Activated T-cell treated with anti-CD3 and anti-CD28 coated beads, Interleukin-2, amount 50 U/mL, for 1 hour (primary cell): Measurements from ENCODE around the gene SLFNL1.

Experiments
- DNase-seq: peaks from one replicate; pipeline ENCODE4 v3.0.0-alpha.2; 2020

SLFNL1 gene

DNA sequence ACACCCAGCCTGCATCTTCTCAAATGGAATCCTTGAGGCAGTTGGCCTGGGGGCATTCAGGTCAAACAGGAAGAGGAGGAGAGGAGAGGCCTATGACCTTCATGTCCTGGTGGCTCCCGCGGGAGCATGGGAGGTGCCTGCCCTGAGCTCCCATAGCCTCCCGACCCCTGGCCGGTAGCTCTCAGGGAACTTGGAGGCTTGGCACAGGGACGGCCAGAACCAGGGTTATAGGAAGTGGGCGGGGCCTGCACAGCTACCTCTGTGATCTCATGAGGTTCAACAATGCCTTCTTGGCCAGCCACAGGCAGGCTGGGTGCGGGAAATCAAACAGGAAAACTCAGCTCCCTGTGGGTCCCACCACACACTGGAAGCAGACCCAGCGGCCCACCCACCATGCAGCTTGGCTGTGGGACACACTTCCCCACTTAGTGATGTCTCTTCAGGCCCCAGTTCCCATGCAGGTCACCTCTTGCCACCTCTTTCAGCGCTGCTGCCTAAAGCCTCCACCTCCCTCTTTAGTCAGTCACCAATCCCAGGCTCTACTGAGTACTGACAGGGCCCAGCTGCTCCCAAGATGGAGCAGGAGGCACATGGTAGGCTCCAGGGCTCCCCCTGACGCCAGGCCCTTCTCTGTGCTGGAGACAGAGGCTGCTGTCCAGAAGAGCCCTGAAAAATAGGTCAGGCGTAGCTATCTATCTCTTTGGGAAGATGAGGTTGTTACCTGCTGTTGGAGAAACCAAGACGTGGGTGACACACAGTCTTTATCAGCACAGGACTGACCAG lies at the start of gene SLFNL1:
Gene SLFNL1 (minus strand): TSS at position 200 of the 783 bp plus-strand sequence. CDS start 1,065 bp downstream, outside the sequence.
- no peak for DNase-seq

DNA sequence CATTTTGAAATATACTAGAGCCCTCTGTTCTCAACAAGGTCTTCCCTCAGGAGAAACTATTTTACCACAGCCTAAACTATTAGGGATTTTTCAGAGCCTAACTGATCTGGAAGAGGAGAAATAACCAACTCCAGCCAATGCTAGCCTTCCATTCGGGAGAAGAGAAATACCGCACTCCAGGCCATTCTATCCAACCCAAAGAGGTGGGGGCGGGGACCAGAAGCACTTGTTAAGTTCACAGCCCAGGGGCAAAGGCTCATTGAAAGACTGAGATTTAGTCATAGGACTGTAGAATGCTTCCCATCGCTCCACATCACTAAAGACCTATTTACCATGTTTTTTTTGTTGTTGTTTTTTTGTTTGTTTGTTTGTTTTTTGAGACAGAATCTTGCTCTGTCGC lies 35.4 kb upstream of the SLFNL1 start:
- DNase-seq = no peak

DNA sequence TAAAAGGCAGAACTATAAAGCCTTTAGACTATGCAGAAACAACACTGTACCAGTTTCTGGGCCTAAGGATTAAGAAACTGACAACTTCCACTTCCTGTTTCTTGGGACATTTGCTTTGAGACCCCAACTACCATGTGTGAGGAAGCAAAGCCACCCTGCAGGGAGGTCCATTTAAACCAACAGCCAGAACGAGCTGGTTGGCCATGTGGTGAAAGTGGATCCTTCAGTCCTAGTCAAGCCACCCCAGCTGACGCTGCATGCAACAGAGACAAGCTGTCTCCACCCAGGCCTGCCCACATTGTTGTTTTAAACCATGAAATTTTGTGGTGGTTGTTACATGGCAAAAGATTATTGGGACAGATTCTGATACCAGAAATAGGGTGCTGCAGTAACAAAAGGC lies 31.8 kb upstream of the SLFNL1 start:
- DNase-seq = no peak

DNA sequence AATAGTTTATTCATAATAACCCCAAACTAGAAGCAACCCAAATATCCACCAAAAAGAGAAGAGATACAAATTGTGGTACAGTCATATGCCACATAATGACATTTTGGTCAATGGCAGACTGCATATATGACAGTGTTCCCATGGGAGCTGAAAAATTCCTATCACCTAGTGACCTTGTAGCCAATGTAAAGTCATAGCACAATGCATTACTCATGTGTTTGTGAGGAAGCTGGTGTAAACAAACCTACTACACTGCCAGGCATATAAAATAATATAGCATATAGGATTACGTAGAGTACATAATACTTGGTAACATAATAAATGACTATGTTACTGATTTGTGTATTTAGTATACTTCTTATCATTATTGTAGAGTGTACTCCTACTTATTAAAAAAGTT lies 29.5 kb upstream of the SLFNL1 start:
- no peak for DNase-seq

DNA sequence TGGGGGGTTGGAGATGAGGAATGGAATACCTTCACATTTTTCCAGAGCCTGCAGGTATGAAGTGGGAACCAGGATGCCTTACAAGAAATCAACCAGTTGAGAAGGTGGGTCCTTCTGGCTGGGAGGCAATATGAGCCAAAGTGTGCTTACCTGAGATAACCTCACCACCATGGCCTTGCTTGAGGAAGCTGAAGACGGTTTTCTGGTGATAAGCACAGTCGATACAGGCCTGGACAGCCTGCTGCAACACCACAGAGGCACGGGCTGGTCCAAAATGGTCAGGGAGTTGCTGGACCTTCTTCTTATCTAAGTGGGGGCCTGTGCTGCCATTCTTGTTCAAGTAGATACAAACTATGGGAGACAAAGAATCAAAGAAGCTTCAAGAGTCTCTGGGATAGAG lies 27.0 kb upstream of the SLFNL1 start:
- no peak for DNase-seq

DNA sequence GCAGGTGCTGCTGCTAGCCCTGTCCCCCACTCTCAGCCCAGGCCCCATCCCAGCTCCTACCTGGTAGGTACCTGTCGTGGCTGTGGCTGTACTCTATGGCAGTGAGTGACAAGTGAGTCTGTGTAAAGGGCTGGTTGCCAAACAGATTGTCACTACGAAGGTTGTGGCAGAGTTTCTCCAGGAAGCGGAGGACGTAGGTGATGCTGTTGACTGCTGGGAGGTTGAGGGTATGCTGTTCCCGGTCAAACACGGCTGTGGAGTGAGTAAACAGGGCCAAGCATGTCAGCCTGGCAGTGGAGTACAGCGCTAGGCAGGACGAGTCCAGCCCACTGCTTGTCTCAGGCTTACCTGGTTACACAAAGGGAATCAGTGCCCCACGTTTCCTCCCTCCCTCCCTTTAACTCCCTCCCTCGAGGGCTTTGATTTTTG lies 24.8 kb upstream of the SLFNL1 start:
- DNase-seq = no peak

DNA sequence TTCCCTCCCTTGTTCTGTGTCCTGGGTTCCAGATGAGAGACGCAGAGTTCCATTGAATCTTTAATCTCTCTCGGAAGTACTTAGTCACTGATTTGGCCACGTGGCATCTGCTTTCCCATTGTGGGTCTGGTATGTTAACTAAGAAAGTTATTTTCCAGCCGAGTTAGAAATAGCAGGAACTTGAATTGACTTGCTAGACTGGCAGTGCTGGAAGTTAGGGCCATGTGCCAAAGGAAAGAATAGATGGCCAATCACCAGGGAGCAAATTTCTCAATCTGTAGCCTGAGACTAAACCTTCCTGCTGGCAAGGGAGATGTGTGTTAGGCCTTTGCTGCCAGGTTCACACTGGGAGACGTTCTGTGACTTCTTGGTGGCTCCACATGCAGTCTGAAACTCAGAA lies 24.2 kb upstream of the SLFNL1 start:
- DNase-seq = no peak

DNA sequence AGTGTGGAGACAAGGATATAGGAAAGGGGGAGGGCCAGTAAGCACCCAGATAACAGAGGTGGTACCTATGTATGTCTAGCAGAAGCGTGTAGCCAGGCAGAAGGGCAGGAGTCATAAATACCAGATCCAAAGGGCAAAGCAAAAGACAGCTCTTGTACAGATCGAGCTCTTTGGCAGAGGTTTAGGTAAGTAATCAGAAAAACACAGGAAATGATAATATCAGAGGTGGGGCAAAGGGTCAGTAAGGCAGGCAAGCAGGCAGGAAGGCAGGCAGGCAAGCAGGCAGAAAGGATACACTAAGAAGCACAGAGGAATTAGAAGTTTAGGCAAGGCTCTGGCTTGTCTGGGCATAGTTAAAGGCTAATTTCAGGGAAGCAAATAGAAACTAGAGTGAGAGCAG lies 22.7 kb upstream of the SLFNL1 start:
- DNase-seq = no peak

DNA sequence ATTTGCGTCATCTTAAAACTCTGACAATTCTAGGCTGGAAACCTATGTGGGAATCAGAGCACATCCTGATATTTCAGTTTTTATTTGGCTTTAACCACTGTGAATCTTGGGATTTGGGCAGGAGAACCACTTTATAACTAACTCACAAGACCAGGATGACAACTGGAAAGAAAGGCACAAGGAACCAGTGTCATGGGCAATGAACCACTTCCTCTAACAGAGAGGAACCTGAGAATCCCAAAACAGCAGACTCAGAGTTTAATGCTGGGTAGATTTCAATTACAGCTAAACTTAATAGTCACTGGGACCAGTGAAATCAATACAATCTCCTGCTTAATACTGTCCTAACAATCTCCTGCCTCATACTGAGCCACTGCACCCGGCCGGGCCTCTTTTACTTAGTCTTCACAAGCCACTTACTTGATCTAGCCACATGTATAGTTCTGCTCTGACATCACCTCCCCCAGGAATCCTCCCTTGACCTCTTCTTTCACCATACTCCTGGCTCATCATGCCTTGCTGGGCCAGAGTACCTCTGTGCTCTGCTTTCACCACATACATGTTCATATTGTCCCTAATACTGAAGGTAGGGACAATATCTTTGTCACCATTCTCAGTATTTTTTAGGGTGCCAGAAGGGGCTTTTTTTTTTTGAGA lies 20.2 kb upstream of the SLFNL1 start:
- DNase-seq = no peak

DNA sequence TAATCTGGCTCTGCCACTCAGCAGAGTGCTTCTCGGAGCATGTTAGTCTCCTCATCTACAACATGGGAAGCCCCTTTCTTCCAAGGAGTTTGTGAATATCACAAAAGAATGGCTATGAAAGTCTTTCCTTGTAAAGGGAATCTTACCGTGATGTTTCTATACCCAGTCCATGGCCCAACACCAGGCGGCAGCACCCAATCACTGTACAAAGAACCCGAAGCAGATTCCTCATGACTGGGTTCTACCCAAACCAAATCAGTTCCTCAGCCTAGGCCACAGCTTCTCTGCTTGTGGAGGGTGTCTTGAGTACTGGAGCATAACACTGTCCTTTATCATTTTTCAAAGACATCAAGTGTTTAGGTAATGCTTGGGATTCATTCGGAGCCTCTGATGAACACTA lies 16.6 kb upstream of the SLFNL1 start:
- no peak for DNase-seq

DNA sequence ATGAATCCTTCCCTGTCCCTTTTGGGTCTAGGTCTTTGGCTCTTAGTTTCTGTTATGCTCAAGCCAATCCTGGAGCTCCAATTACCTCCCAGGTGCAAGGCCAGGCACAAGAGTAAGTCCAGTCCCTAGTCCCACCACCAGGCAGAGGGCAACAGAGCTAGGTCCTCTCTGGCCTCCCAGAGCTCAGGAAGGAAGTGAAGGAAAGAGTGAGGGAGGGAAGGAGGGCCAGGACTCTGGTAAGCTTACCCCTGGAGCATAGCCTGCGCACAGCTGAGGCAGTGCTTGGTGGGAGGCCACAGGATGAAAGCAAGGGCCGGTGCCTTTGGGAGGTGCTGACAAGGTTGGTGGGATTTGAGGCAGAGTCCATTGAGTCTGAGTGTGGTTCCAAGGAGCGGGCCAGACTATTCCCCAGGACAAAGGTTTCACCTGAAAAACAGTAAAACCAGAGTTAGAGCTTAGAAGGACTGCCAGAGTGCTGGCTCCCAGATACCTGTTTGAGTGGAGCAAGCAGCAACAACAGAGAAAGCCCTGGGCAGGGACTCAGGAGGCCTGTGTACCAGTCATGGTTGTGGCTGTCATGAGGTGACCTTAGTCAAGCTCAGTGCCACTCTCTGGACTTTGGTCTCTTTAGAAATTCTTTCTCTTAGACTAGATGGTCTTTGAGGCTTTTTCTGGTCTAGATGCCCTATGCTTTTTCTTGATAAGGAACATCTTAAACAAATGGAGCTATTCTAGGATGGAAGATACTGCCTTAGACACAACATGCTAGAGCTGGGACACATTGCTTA lies 15.8 kb upstream of the SLFNL1 start:
- DNase-seq = no peak

DNA sequence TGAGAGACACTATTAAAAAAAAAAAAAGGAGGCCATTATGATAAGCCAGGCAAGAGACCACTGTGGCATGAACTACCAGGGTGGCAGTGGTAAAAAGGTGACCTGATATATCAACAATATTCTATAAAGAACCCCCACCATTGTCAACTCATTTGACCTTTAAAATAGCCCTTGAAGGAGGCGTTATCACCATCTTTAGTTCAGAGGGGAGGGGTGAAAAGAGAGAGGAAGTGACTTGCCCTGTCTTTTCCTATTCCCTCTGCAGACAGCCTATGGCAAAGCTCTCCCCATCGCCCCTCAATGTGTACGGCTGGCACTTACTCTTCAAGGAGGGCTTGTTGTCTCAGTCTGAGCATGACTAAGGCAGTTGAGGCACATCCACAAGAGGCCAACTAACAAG lies 11.7 kb upstream of the SLFNL1 start:
- no peak for DNase-seq

DNA sequence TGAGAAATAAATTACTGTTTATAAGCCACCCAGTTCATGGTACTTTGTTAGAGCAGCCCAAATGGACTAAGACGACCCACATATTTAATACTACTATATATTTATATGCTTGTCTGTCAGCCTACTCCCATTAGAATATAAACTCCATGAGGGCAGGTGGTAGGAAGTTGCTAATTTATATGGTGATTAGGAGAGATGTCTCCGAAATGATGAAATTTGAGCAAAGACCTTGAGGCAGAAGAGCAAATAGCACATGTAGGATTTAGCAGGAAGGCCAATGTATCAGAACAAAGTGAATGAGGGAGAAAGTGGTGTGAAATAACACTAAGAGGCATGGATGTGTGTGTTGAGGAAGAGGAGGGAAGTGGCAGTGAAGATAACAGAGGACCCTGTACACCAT lies 10.6 kb upstream of the SLFNL1 start:
- DNase-seq = no peak

DNA sequence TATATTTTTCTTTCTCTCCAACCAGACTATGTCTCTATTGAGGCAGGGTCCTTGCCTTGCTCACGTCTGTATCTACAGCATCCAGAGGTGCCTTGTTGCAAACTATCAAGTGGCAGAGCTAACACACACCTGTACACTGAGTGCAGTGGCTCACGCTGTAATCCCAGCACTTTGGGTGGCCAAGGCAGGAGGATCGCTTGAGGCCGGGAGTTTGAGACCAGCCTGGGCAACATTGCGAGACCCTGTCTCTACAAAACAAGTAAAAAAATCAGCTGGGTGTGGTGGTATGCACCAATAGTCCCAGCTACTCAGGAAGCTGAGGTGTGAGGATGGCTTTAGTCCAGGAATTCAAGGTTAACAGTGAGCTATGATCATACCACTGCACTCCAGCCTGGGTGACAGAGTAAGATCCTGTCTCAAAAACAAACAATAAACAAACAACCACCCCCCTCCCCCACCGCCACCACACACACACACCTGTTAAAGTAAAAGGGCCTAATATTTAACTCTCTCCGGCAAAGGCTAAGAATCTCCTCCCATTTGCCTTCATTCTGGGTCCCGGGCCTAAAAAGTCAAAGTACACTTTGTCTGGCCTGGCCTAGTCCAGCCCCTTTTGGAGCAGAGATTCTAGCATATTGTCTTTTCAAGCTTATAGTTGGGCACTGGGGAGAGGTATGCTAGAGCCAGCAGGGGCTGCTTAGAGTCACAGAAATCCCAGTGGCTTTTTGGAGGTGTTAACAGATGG lies 9.5 kb upstream of the SLFNL1 start:
- DNase-seq = no peak

DNA sequence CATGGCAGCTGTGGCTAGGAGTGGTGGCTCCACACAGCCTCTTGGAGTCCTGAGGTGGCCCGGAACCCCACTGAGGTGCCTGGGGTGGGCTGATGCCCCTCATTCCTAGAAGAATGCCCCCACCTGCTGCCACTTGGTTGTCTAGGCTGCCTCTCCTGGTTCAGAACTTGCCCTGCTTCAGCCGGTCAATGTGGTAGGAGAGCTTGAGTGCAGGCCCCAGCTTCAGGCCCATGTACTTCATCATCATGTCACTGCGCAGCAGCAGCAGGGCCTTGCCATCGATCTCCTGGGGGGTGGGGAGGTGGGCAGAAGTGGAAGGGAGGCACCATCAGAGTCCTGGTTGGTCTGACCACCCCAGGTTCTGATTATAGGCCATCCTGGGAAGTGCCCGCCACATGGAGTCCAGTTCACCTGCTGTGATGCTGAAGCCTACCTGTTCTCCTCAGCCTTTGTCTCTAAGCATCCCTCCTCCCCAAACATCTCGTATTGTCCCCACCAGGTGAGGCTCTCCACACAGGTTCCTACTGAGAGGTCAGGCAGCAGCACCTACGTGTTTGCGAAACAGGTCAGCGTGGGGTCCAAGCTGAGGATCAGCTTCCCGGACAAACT lies 6.6 kb upstream of the SLFNL1 start:
- no peak for DNase-seq

DNA sequence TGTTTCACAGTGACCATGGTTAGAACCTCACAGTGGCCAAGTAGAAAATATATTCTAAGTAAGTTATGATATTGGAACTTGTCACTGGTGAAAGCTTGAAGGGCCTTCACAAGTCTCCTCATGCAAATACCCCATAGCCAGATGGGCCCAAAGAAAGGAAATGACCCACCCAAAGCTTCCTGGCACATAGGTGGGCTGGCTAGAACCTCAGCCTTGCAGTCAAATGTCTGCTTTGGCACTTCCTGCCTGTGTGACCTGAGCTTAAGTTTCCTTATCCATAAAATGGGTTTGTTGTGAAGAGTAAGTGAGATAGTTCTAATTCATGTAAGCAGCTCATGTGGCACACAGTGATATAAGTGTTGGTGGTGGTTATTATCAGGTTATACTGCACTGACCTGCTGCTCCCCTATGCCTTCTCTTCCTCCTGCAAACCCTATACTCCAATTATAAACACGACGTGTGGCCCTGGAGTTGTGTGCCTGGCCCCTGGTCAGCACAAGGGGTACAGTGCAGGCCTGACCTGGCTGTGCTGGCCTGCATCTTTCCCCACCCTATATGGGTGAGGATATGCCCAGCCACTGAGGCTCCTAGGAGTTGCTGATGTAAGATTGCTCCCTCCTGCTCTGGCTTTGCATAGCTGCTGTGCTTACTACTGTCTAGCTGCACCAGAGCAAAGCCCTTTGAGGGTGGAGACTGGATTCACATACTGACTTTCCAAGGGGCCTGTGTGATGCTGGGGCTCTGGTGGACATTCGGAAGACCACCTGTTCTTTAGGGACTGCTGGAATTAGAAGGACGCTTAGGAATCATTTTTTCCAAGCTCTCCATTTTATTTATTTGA lies 4.7 kb upstream of the SLFNL1 start:
- no peak for DNase-seq

DNA sequence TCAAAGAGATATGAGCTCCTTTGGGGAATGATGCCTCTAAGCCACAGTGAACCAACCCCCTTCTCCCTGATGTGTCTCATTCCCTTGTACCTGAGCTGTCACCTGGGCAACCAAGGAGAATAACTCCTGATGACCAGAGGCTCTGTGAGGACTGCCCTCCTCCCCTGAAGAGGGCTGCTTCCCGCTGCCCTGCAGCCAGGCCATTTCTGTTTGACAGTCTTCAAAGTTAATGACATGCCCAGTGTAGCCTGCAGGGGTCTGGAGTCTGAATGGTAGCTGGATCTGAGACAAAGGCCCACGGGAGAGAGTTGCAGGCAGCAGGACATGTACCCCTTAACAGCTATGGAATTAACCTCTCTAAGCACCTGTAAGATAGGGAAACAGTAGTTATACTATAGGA lies 3.4 kb upstream of the SLFNL1 start:
- DNase-seq = no peak

DNA sequence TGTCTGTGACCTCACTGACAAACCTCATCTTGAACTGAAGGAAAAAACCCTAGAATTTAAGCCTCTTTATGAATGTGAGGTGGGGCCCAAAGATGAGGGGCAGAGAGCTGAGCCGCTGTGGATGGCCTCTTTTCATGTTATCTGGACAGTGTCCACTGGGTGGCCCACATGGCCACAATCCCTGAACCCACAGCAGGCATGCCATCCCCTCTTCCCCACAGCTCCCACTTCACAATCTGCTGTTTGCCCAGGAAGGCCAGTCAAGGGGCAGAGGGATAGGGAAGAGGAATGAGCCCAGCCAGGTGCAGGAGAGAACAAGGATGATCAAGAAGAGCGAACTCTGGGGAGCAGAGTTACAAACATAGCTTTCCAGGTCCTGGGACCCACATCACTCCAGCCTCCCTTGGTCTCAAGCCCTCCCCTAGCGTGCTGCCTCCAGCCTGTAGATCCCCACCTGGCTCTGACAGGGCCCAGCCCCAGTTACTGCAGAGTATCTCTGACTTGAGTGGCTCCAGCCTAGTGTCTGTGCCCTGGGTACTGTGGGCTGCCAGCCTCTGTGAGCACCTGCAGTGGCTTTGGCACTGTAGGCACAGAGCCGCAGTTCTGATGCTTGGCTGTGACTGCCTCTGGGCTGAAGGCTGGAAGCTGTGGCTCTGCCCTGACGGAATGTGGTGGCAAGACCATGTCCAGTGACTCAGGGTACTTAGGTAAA lies 1.9 kb upstream of the SLFNL1 start:
- DNase-seq = no peak

DNA sequence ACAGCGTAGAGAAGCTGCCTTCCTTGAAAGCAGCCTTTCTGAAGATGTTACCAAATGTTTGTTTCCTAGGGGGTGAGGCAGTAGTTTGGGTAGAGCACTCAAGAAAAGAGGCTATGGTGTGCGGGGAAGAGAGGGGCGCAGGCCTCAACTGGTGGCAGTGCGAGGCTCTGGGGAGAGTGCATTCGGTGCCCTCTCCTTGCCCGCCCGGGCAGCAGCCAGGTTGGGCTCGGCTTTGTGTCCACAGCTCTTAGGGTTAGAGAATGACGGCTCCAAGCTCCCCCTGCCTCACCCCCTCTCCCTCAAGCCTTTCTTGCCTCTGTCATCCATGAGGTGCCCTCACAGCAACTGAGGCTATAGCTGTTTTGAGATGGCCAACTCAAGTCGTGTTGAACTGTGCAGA lies 899 bp upstream of the SLFNL1 start:
- no peak for DNase-seq

DNA sequence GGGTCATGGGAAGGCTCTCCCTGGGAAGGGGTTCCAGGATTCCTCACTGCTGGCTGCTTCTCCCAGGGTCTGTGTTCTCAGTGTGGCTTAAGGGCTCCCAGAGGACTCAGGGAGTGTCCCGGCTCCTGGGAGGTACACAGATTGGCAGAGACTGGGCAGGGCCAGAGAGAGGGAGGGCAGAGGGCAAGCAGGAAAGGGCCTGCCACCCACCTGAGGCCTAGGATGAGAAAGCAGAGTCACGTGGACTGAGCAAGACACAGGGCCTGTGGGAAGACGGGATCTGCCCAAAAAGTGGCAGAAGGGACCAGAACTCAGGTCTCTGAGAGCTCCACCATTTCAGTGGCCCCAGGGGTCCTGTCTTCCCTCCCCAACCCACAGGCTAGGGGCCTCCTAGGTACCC lies 871 bp downstream of the SLFNL1 start:
- no peak for DNase-seq

DNA sequence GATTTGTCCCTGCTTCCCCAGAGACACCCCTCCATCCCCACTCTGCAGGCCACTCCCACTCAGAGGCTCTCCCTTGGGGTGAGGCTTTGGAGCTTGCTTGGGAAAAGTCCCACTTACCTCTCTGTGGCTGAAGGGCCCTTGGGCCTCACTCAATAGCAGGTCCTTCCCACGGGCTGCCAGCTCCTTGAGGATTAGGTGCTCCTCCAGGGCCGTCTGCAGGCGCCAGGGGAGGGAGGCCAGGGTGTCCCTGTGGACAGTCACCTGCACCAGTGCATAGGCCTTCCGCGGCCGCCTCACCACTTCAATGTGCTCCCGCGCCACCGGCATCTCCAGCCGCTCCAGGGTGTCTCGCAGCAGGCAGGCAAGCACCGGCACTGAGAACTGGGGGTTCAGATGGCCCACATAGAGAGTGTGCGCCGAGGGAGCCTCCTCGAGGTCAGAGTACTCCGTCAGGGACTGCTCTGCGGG lies 1.4 kb downstream of the SLFNL1 start:
- DNase-seq = no peak
